H1 (cell line): ENCODE data around the gene AASDH. TPM values are rescaled to one million over a fixed set of nuclear protein-coding genes. Genes with fewer than 3 reads are reported as not detected.

Experiments used
- FOSL1 ChIP-seq: IDR thresholded peaks from 2 replicates; pipeline ENCODE4 v1.6.1; 2011; ENCODE audit warnings: mild to moderate bottlenecking, low read depth, low read length, moderate library complexity; ENCODE audit not compliant: insufficient read depth
- JUND ChIP-seq: IDR thresholded peaks from 2 replicates; pipeline ENCODE4 v1.6.1; 2011; ENCODE audit warnings: mild to moderate bottlenecking, improper control_type of control experiment, low read length
- POU5F1 ChIP-seq: IDR thresholded peaks from 2 replicates; pipeline ENCODE4 v1.6.1; 2011; ENCODE audit warnings: low read depth, mild to moderate bottlenecking, low read length, moderate library complexity
- RFX5 ChIP-seq: IDR thresholded peaks from 2 replicates; pipeline ENCODE4 v1.6.1; 2011; ENCODE audit warnings: low read depth, low read length, improper control_type of control experiment, borderline replicate concordance
- polyA plus RNA-seq, 7 experiments: library from polyadenylated mRNA; depleted of rRNA in 3 of 7; stranded (reverse) in 5 of 7; unstranded in 2 of 7; fragments of >200 nt in 5 of 7; fragments of 200-250 nt in 2 of 7; gene quantifications; 1 replicate in 5 of 7; 2 replicates in 1 of 7; 4 replicates in 1 of 7; pipeline versions ENCODE4 v1.2.1 to v1.2.3, GENCODE V29; 2011 to 2013; ENCODE audit warnings: missing spikeins in 2 of 7, mixed read lengths in 2 of 7
- total RNA-seq: library from RNA; stranded (reverse); fragmentation: NEBNext Ultra II Directional; extraction: Animal tissue kit (Norgen Biotek cat#: 25700); gene quantifications from 2 replicates; pipeline ENCODE4 v1.2.1, GENCODE V29; 2021

Gene AASDH
- total and polyA plus RNA-seq, 2 of the 8 experiments (the other 6 are each of a cell fraction or from before 2014, with no cell fraction given): 8.0 to 10.9 TPM

DNA sequence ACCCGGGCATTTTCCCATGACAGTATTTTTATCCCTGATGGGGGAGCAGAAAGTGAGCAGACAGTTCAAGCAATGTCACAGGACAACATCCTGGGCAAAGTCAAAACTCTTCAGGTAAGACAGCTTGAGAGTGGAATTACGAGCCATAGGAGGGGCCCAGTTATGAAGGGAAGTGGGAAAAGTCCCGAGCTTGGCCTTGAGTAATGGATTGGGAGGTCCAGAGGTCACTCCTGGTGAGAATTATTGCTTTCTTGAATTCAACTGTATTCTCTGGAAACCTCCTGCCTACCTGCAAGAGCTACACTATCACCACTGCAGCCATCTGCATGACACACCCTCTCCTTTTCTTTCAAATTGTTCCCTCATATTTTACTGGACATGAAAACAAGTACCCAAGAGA lies 89.1 kb downstream of the AASDH start (continued):
- TF ChIP-seq POU5F1: no peak
- no peak for TF ChIP-seq JUND
- no peak for TF ChIP-seq FOSL1
- no peak for TF ChIP-seq RFX5
